GM12878 (cell line): Measurements from ENCODE around the gene MMRN1. TPM values are rescaled to one million over a fixed set of nuclear protein-coding genes. Genes with fewer than 3 reads are reported as not detected.

Experiments
- ATAC-seq: fragments of 200-7000 bp; cut with Tn5 transposase; 3 replicates; pipeline ENCODE4 v1.9.1; 2020; ENCODE audit warnings: mild to moderate bottlenecking, moderate library complexity
- BruUV-seq: library from RNA; stranded (reverse); fragments of 400-500 nt; replicated peaks from 2 replicates; lab custom pipeline; 2021; lab: Mats Ljungman, UMichigan
- CTCF ChIA-PET: fragments of 300-600 bp; sonication (Branson Sonifier 250); formaldehyde crosslinking; extraction: SDS; loops from one replicate; lab custom pipeline; 2021; ENCODE audit warnings: inconsistent platforms; lab: Yijun Ruan, JAX
- POLR2A ChIA-PET: fragments of 350-600 bp; formaldehyde crosslinking; extraction: SDS; loops from one replicate; lab custom pipeline; 2021; ENCODE audit warnings: inconsistent platforms; lab: Charles Lee
- RAD21 ChIA-PET: fragments of 300-600 bp; sonication (Branson Sonifier 250); formaldehyde crosslinking; loops from one replicate; lab custom pipeline; 2023; ENCODE audit warnings: antibody characterized with exemption; ENCODE audit not compliant: unreplicated experiment; lab: Charles Lee
- SMC1A ChIA-PET: fragments of 300-600 bp; sonication (Branson Sonifier 250); formaldehyde crosslinking; loops from one replicate; lab custom pipeline; 2023; ENCODE audit not compliant: unreplicated experiment, uncharacterized antibody; lab: Charles Lee
- DNase-seq: peaks from one replicate; pipeline ENCODE4 v3.0.0-alpha.2; 2011; ENCODE audit warnings: low read depth, low spot score
- FAIRE-seq: peaks from 3 replicates; lab custom pipeline; 2011; peaks lifted over from hg19 to GRCh38; lab: Jason Lieb, UNC
- H2AFZ ChIP-seq: 2 replicates; pipeline ENCODE4 v1.6.0; 2011; ENCODE audit warnings: low read depth, low read length, control low read depth; ENCODE audit not compliant: control insufficient read depth
- H3K27ac ChIP-seq: 2 replicates; pipeline ENCODE4 v1.5.1; 2011; ENCODE audit warnings: control low read depth; ENCODE audit not compliant: control insufficient read depth, insufficient read depth
- H3K27me3 ChIP-seq, 2 experiments: replicated peaks in 1 of 2; 2 replicates each; pipeline versions ENCODE4 v1.6.0 to v1.6.1; 2011; ENCODE audit warnings: low read length in 1 of 2; ENCODE audit not compliant: control insufficient read depth in 2 of 2, insufficient read depth in 2 of 2
- H3K36me3 ChIP-seq, 2 experiments: 2 replicates each; pipeline ENCODE4 v1.5.1; 2011; ENCODE audit warnings: low read length in 1 of 2; ENCODE audit not compliant: control insufficient read depth in 2 of 2, insufficient read depth in 2 of 2
- H3K4me1 ChIP-seq: 2 replicates; pipeline ENCODE4 v1.6.1; 2011; ENCODE audit warnings: mild to moderate bottlenecking, low read length, moderate library complexity, mixed read lengths; ENCODE audit not compliant: control insufficient read depth, insufficient read depth
- H3K4me2 ChIP-seq: 2 replicates; pipeline ENCODE4 v1.6.0; 2011; ENCODE audit warnings: control low read depth; ENCODE audit not compliant: control insufficient read depth, insufficient read depth
- H3K4me3 ChIP-seq: fragments of 200-600 bp; sonication (generic); 2 replicates; pipeline ENCODE4 v1.5.1; 2016
- H3K79me2 ChIP-seq: 2 replicates; pipeline ENCODE4 v1.6.0; 2011; ENCODE audit warnings: low read length; ENCODE audit not compliant: control insufficient read depth, insufficient read depth
- H3K9ac ChIP-seq: 2 replicates; pipeline ENCODE4 v1.8.0; 2011; ENCODE audit warnings: low read length, control low read depth, mixed read lengths; ENCODE audit not compliant: control insufficient read depth, insufficient read depth
- H3K9me3 ChIP-seq: replicated peaks from 3 replicates; pipeline ENCODE4 v1.5.1; 2011; ENCODE audit warnings: mild to moderate bottlenecking, low read length; ENCODE audit not compliant: control insufficient read depth, insufficient read depth
- H4K20me1 ChIP-seq: 2 replicates; pipeline ENCODE4 v1.6.0; 2011; ENCODE audit not compliant: control insufficient read depth, insufficient read depth
- BMI1 ChIP-seq: fragments of 450-650 bp; IDR thresholded peaks from 2 replicates; pipeline ENCODE4 v1.6.1; 2016; ENCODE audit warnings: mild to moderate bottlenecking, moderate library complexity, borderline replicate concordance
- CBX5 ChIP-seq: sonication (generic); IDR thresholded peaks from 2 replicates; pipeline ENCODE4 v1.6.1; 2016; ENCODE audit warnings: low read depth, moderate library complexity, mild to moderate bottlenecking, inconsistent platforms
- EP300 ChIP-seq, 2 experiments: fragments of 150-350 bp in 1 of 2; IDR thresholded peaks; 2 replicates each; pipeline ENCODE4 v1.6.1; 2011 to 2012; ENCODE audit warnings: low read depth in 2 of 2, low read length in 2 of 2, borderline replicate concordance in 1 of 2, improper control_type of control experiment in 1 of 2, inconsistent platforms in 1 of 2; ENCODE audit not compliant: control insufficient read depth in 1 of 2
- ETV6 ChIP-seq, 2 experiments: fragments of 450-650 bp in 1 of 2; IDR thresholded peaks in 1 of 2; conservative IDR thresholded peaks in 1 of 2; 2 replicates each; pipeline ENCODE4 v1.6.1; 2014; ENCODE audit warnings: antibody characterized with exemption in 1 of 2, borderline replicate concordance in 1 of 2, low read depth in 1 of 2, mild to moderate bottlenecking in 1 of 2, moderate library complexity in 1 of 2
- GABPA ChIP-seq: IDR thresholded peaks from 2 replicates; pipeline ENCODE4 v1.6.1; 2014; ENCODE audit warnings: antibody characterized with exemption, low read depth, mild to moderate bottlenecking, inconsistent platforms
- GATAD2B ChIP-seq: fragments of 450-650 bp; conservative IDR thresholded peaks from 2 replicates; pipeline ENCODE4 v1.6.1; 2017; ENCODE audit warnings: low read depth, mild to moderate bottlenecking, moderate library complexity
- HDAC6 ChIP-seq: fragments of 200-600 bp; sonication (generic); IDR thresholded peaks from one replicate; pipeline ENCODE4 v1.8.0; 2017; ENCODE audit warnings: antibody characterized with exemption; ENCODE audit not compliant: unreplicated experiment
- JUNB ChIP-seq: IDR thresholded peaks from 2 replicates; pipeline ENCODE4 v1.6.1; 2016; ENCODE audit warnings: antibody characterized with exemption, mild to moderate bottlenecking
- KAT2A ChIP-seq: conservative IDR thresholded peaks from 2 replicates; pipeline ENCODE4 v1.6.1; 2011; ENCODE audit warnings: low read depth, low read length; ENCODE audit not compliant: control insufficient read depth
- MTA2 ChIP-seq: fragments of 450-650 bp; IDR thresholded peaks from 2 replicates; pipeline ENCODE4 v1.6.1; 2016; ENCODE audit warnings: low read depth, mild to moderate bottlenecking, moderate library complexity
- WGBS: methylation state at CpG from one replicate; pipeline ENCODE4 v1.1.6; 2016; ENCODE audit warnings: low lambda C conversion rate; ENCODE audit not compliant: insufficient replicate concordance, insufficient coverage; ENCODE audit errors: missing lambda C conversion rate; 5-methylcytosine and 5-hydroxymethylcytosine counted together
- in situ Hi-C: fragments of 300-500 bp; cut with MboI; formaldehyde crosslinking; loops from 9 replicates; pipeline ENCODE4 v1.14.3; 2018; ENCODE audit warnings: mixed read lengths
- intact Hi-C: fragments of 100-400 bp; cut with micrococcal nuclease; formaldehyde crosslinking; loops from one replicate; pipeline ENCODE4 v1.14.2; 2022; ENCODE audit not compliant: unreplicated experiment
- polyA plus RNA-seq, 11 experiments: library from polyadenylated mRNA; depleted of rRNA in 4 of 11; unstranded in 6 of 11; stranded (reverse) in 5 of 11; fragments of >200 nt; fragmentation: Nextera tagmentation in 4 of 11; fragmentation: Illumina TruSeq in 1 of 11; extraction: Ambion mirVana in 4 of 11; extraction: Trizol in 1 of 11; gene quantifications; 1 replicate in 1 of 11; 2 replicates in 10 of 11; pipeline versions ENCODE4 v1.2.1 to v1.2.3, GENCODE V29; 2011 to 2016; ENCODE audit warnings: inconsistent platforms in 2 of 11, missing spikeins in 2 of 11, low read depth in 1 of 11
- total RNA-seq, 4 experiments: library from RNA; depleted of rRNA in 3 of 4; stranded (reverse); fragments of >200 nt in 3 of 4; fragmentation: Illumina TruSeq in 1 of 4; extraction: Trizol in 1 of 4; gene quantifications; 2 replicates each; pipeline versions ENCODE4 v1.2.1 to v1.2.3, GENCODE V29; 2013 to 2021
- TF ChIP-seq, protein P1 (sequence below): fragments of 150-350 bp; IDR thresholded peaks from 2 replicates; pipeline ENCODE4 v1.6.1; 2016; ENCODE audit warnings: low read depth, low read length

Gene MMRN1
- total and polyA plus RNA-seq, 10 of the 15 experiments (the other 5 are each of a cell fraction or from before 2014, with no cell fraction given) = 0.50 to 3.9 (median 0.78) TPM

DNA sequence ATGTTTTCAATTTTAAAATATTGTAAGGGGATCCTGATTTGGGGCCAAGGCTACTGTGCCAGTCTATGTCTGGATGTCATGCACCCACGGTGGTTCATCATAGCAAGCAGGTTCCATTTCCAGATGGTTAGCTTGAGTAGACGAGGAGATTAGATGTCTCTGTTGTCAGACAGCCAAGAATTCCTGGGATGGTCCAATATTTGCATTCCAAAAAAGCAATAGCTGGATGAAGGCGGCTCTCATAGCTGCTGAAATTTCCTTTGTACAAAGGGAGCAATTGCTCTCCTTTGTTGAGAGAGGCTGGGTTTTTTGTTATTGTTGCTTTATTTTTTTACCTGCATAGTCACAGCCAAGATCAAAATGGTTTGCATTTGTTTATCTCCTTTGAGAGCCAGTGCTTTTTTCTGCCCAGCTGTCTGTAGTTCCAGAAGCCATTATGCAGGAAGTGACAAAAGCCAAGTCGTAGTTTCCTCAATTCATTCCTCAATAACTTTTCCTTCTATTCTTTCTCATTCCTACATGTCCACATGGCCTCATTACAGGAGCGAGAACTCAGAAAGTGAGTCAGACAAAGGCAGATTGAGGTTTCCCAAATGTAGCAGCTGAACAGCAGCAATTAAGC lies 107.9 kb downstream of the MMRN1 start:
- SMC1A ChIA-PET = no interaction called here
- ATAC-seq (no peak), FAIRE-seq (no peak), DNase-seq (no peak)
- RAD21 ChIA-PET = no interaction called here
- H3K79me2 ChIP-seq = no peaks in the 10 kb centered on the region
- no TSS peak for BruUV-seq
- TF ChIP-seq CBX5 = no peak
- no peak for TF ChIP-seq KAT2A
- no peak for TF ChIP-seq ETV6 (conservative IDR thresholded peaks at IDR 0.05 in 1 of 2, IDR thresholded peaks at IDR 0.05 in 1 of 2; ENCODE audit: borderline replicate concordance in 1 of 2, low read depth in 1 of 2)
- no peak for TF ChIP-seq EP300 (IDR thresholded peaks at IDR 0.05; ENCODE audit: borderline replicate concordance in 1 of 2, control insufficient read depth in 1 of 2, low read depth in 2 of 2, low read length in 2 of 2)
- no peak for TF ChIP-seq GABPA
- no peak for TF ChIP-seq MTA2
- TF ChIP-seq HDAC6 = no peak
- TF ChIP-seq, protein P1, sequence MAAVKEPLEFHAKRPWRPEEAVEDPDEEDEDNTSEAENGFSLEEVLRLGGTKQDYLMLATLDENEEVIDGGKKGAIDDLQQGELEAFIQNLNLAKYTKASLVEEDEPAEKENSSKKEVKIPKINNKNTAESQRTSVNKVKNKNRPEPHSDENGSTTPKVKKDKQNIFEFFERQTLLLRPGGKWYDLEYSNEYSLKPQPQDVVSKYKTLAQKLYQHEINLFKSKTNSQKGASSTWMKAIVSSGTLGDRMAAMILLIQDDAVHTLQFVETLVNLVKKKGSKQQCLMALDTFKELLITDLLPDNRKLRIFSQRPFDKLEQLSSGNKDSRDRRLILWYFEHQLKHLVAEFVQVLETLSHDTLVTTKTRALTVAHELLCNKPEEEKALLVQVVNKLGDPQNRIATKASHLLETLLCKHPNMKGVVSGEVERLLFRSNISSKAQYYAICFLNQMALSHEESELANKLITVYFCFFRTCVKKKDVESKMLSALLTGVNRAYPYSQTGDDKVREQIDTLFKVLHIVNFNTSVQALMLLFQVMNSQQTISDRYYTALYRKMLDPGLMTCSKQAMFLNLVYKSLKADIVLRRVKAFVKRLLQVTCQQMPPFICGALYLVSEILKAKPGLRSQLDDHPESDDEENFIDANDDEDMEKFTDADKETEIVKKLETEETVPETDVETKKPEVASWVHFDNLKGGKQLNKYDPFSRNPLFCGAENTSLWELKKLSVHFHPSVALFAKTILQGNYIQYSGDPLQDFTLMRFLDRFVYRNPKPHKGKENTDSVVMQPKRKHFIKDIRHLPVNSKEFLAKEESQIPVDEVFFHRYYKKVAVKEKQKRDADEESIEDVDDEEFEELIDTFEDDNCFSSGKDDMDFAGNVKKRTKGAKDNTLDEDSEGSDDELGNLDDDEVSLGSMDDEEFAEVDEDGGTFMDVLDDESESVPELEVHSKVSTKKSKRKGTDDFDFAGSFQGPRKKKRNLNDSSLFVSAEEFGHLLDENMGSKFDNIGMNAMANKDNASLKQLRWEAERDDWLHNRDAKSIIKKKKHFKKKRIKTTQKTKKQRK = no peak
- TF ChIP-seq JUNB = no peak
- TF ChIP-seq GATAD2B = no peak
- TF ChIP-seq BMI1 = no peak
- CTCF ChIA-PET = interaction anchor here (1.6 kb wide), 1 partner anchor 11 kb away, joined by 3 read pairs; no protein-coding TSS in a partner anchor
- POLR2A ChIA-PET = no interaction called here
- in situ Hi-C loops = no loop called here
- no peaks in the 10 kb centered on the region for H3K4me1 ChIP-seq
- H3K9ac ChIP-seq = no peak overlapping the region
- H3K9me3 ChIP-seq = no peaks in the 10 kb centered on the region
- no peaks in the 10 kb centered on the region for H3K36me3 ChIP-seq
- H3K27me3 ChIP-seq = no peaks in the 10 kb centered on the region; a peak in 1 of 4 replicates
- H3K4me3 ChIP-seq = no peak overlapping the region
- intact Hi-C loops = no loop called here
- no peaks in the 10 kb centered on the region for H4K20me1 ChIP-seq
- no peak overlapping the region for H3K4me2 ChIP-seq
- H2AFZ ChIP-seq = no peak overlapping the region
- no peak overlapping the region for H3K27ac ChIP-seq
- WGBS = 13% methylated on average over 5 of the region's 5 CpGs

Other genes with a start within 250 kb of the MMRN1 start
- gene SNCA, start 57.7 kb upstream of the MMRN1 start, total RNA-seq (2014; rRNA removed) = not detected in 2 replicates
- gene SNCA, start 57.7 kb upstream of the MMRN1 start, total RNA-seq (2014; rRNA removed; fragmentation: Illumina TruSeq; extraction: Trizol) = not detected in 2 replicates
- gene SNCA, start 57.7 kb upstream of the MMRN1 start, total RNA-seq (2021) = not detected in 2 replicates
- gene SNCA, start 57.7 kb upstream of the MMRN1 start, polyA plus RNA-seq (2011; rRNA removed) = 0.22 and 0.62 TPM in 2 replicates
- gene SNCA, start 57.7 kb upstream of the MMRN1 start, polyA plus RNA-seq (2014; fragmentation: Illumina TruSeq; extraction: Trizol) = not detected in 2 replicates
- not detected for gene SNCA, start 57.7 kb upstream of the MMRN1 start, polyA plus RNA-seq (2014; fragmentation: Nextera tagmentation; extraction: Ambion mirVana)
- gene SNCA, start 57.7 kb upstream of the MMRN1 start, polyA plus RNA-seq (2014; rRNA removed) = not detected in 2 replicates
- not detected for gene SNCA, start 57.7 kb upstream of the MMRN1 start, polyA plus RNA-seq (2016; fragmentation: Nextera tagmentation; extraction: Ambion mirVana)
- gene CCSER1, start 232.5 kb downstream of the MMRN1 start, total RNA-seq (2014; rRNA removed) = 1.6 and 3.3 TPM in 2 replicates
- 1.8 and 2.7 TPM in 2 replicates for gene CCSER1, start 232.5 kb downstream of the MMRN1 start, total RNA-seq (2014; rRNA removed; fragmentation: Illumina TruSeq; extraction: Trizol)
- gene CCSER1, start 232.5 kb downstream of the MMRN1 start, total RNA-seq (2021) = 1.2 TPM in 2 replicates
- 0.43 and 0.87 TPM in 2 replicates for gene CCSER1, start 232.5 kb downstream of the MMRN1 start, polyA plus RNA-seq (2011; rRNA removed)
- 0.34 and 0.55 TPM in 2 replicates for gene CCSER1, start 232.5 kb downstream of the MMRN1 start, polyA plus RNA-seq (2014; fragmentation: Illumina TruSeq; extraction: Trizol)
- under 1 TPM; 0.22 to 0.26 TPM for gene CCSER1, start 232.5 kb downstream of the MMRN1 start, polyA plus RNA-seq (2014; fragmentation: Nextera tagmentation; extraction: Ambion mirVana)
- gene CCSER1, start 232.5 kb downstream of the MMRN1 start, polyA plus RNA-seq (2014; rRNA removed) = 0.89 and 1.2 TPM in 2 replicates
- gene CCSER1, start 232.5 kb downstream of the MMRN1 start, polyA plus RNA-seq (2016; fragmentation: Nextera tagmentation; extraction: Ambion mirVana) = 1 to 10 TPM in 1 of 2 experiments, under 1 TPM in 1; 0.71 to 1.2 TPM